NCI-H748 (cell line): ENCODE measurements around the gene TGM2.

Source experiments
- DNase-seq: peaks from one replicate; lab custom pipeline; 2025; ENCODE audit not compliant: unreplicated experiment; lab: John Stamatoyannopoulos, UW

The TGM2 gene

GRCh38 chr20:38199501-38200390, 34.7 kb upstream of the TGM2 start:
- no peak for DNase-seq

DNA sequence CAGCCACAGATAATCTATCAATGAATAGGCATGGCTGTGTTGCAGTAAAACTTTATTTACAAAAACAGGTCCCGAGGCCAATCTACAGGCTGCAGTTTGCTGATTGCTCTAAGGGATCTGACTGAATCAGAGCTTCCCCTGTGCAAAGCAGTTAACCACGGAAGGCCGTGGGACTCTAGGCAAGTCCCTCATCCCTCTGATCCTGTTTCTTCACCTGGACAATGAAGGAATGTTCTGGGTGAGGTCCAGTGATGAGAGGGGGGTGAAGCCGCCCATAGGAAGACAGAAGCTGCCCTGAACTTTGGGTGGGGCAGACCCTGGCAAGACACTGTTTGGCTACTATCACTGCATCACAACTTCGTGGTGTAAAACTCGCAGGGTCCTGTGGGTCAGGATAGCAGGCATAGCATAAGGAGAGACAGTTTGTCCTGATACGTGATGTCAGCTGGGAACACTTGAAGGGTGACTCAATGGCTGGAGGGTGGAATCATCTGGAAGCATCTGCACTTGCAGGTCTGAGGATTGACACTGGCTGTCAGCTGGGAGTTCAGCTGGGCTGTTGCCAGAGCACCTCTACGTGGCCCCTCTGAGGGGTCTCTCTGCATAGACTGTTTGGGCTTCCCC, 33.3 kb upstream of the TGM2 start:
- no peak for DNase-seq

- no peak for DNase-seq
Observed at GRCh38 chr20:38197619-38198018, 32.5 kb upstream of the TGM2 start.

GRCh38 chr20:38197217-38197616, 32.1 kb upstream of the TGM2 start:
- no peak for DNase-seq

DNA sequence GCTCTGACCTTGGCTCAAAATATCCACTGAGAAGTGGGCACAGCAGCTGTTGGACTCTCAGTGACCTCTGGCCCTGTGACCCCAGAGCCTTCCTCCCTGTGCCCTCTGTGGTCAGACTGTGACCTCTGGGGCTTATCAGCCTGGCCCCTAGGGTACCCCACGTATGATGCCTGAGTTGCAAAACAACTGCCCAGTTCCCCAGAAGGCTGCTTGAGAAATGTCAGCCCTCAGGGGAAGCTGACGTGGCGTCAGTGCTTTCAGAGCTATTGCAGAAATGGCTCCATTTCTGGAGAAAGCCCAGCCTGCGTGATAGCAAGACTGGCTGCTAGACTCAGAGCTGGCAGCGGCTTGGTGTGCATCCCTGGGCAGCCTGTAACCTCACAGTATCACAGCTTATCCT, 31.5 kb upstream of the TGM2 start:
- DNase-seq = no peak

DNA sequence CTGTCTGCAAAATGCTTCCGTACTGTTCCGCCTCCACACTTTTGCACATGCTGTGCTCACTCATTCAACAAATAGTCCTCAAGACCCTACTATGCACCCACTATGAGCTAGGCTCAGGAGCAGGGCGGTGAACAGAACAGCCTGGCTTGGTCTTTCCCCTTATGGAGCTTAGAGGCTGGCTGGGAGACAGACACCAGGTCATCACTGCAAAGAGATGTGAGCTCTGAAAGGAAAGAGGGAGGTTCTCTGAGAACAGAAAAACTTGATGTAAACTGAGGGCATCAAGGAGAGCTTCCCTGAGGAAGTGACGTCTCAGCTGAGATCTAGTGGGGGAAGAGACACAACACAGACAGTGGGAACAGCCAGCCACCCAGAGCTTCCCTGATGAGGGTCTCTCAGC, 31.0 kb upstream of the TGM2 start:
- no peak for DNase-seq

DNA sequence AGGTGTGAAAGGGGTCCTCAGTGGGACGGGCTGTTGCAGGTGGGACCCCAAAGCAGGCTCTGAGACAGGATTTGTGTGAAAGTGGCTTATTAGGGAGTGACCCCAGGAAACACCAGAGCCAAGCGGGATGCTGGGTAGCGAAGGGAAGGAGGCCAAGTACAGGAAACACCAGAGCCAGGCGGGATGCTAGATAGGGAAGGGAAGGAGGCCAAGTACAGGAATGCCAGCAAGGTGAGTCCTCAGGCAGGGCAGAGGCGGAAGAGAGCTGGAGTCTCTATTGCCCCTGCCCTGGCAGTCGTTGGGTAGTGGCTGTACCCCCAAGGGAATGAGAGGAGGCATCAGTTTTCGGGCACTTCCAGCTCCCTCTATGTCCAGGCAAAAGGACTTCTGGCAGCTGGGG, 30.5 kb upstream of the TGM2 start:
- no peak for DNase-seq

DNA sequence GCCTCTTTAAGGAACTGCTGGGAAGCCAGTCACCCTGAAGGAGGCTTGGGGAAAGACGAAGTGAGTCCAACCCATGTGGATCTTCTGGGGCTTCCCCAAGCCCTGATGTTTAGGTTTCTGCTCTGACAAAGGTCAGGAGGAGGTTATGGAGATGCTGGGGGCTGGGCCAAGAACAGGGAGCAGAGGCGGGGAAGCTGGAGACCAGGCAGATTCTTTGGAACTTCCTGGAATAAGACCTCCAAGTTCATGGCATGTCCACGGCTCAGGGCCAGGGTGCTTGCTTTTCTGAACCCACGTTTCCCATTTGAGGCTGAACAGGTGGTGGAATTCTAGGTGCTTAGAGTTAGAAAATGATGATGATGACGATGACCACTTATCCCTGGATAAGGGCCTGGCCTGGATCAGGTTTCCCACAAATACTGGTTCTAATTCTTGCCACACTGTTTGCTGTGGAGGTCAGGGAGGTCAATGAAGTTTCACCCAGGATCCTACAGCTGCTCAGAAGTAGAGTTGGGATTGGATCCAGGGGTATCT, 30.0 kb upstream of the TGM2 start:
- no peak for DNase-seq

DNA sequence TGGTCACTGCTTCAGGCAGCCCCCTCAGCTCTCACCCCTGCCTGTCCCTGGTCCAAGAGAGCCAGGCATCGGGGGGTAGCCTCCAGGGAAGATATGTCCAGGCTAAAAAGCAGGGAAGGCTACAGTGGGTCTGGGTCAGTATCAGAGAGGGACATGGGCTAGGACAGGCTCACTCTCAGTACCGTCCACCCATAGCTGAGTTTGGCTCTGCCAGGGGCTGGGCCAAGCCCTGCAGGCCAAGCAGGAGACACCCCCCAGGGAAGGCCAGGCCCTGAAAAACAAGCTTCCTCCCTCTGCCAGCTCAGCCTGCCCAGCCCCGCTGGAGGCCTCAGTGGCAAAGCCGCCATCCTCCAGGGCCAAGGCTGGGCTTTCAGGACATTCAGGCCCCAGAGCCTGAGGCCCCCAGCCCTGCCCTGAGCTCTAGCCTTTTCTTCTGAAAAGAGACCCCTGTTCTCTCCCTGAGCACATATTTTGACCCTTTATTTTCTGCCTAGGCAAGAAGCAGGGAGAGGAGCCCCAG, 28.6 kb upstream of the TGM2 start:
- no peak for DNase-seq

DNA sequence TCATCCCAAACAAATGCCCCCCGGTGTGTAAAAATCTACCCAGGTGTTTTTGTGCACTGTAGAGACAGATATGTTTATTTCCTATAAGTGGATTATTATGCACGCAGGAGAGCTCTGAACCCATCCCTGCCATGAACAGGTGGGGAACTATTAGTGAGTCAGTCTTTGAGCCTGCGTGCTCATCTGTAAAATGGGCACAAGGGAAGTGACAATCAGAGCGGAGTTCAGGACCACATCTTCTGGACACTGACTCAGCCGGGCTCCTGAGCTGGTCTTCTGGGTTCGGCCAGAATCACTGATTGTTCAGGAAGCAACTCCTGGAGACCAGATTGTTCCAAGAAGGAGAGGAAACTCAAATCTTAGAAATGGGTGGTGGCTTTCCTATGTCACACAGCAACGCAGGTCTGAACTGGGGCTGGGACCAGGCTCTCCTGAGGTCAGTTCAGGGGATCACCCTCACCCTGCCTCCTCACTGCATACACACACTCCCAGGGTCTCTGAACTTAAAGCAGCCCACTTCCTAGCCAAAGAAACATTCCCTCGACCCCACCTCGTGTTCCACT, 27.3 kb upstream of the TGM2 start:
- DNase-seq = no peak

- no peak for DNase-seq
Observed at GRCh38 chr20:38191654-38192053, 26.6 kb upstream of the TGM2 start.

DNA sequence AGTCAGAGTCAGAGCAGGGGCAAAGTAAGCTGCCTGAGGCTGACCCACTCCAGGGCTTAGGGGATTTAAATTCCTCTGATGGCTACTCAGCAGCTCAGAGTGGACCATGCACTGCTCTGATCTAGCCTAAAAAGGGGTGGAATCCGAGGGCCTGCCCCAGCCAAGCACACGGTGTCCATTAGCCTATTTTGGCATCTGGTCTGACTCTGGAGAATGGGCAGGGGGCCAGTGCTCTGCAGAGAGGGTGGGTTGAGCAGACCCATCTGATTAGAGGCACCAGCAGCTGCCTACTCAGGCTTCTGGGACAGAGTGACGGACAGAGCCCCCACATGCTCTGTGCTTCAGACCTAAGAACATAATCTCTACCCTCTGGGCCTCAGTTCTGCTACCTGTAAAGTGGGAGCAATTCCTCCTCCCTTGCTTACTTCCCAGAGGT, 25.9 kb upstream of the TGM2 start:
- DNase-seq = no peak

DNA sequence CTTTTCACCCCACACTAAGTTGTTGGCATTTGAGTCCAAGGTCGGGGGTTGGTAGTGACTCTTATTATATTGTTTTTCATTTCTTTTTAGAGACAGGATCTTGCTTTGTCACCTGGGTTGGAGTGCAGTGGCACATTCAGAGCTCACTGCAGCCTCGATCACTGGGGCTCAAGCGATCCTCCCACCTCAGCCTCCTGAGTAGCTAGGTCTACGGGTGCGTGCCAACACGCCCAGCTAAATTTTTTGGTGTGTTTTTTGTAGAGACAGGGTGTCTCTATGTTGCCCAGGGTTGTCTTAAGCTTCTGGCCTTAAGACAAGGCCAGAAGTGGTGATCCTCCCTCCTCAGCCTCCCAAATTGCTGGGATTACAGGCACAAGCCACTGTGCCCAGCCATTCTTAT, 25.1 kb upstream of the TGM2 start:
- no peak for DNase-seq

DNA sequence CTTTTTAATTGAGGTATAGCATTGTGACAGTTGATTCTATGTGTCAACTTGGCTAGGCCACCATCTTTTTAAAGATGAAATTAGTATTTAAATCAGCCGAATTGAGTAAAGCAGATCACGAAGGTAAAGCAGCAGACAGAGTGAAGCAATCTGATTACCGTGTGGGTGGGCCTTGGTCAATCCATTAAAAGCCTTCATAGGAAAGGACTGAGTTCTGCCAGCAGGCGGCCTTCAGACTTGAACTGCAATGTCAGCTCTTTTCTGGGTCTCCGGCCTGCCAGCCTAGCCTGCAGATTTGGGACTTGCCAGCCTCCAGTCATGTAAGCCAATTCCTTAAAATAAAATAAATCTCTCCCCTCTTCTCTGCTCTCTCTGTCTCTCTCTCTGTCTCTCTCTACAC, 22.4 kb upstream of the TGM2 start:
- no peak for DNase-seq

DNA sequence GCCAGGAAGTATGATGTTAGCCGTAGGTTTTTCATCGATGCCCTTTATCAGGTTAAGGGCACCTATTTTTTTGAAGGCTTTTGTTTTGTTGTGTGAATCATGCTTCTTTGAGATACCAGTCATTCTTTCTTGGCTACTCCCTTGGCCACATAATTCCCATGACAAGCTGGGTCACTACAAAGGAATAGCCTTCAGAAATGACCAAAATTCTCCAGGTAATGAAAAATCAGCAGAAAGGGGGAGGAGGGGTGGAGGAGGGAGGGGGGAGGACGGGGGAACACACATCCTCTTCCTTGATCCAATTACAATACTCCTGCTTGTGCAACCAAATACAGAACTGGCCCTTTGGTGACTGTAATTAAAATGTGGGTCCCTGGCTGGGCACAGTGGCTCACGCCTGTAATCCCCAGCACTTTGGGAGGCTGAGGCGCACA, 21.7 kb upstream of the TGM2 start:
- DNase-seq = no peak

DNA sequence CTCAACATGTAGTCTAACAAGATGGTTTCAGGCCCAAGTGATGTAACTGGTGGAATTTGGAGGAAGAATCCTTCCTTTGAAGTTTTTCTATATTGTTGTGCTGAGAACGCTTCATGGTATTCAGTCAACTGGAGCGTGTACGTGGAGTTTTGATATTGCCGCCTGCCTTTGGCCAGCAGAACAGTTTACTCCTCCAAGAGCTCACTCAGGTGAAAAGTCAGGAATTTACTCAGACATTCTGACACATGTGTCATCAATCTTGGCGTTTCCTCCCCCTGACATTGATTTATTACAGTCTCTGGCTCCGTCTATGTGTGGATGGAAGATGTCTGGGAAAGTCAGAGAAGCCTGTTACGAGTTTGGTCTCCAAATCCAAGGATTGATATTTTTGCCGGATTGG, 19.0 kb upstream of the TGM2 start:
- DNase-seq = no peak

- no peak for DNase-seq
Observed at GRCh38 chr20:38181971-38182370, 16.9 kb upstream of the TGM2 start.

GRCh38 chr20:38181207-38181801, 16.2 kb upstream of the TGM2 start:
- DNase-seq = no peak

DNA sequence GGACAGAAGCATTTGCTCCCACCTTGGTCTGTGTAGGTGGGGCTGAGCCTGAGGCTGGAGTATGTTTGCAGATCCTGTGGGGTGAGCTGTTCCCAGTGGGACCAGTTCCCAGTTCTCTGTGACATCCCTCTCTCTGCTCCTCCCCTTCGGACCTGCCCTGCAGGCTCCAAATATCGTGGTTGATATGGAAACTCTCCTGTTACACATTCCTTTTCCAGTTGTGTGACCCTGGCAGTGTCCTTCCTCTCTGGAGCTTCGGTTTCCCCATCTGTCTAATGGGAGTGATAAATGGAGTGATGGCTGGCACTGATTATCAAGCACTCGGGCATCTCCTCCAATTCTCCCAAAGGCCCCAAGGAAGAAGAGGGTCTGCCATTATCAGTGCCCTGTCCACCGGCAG, 15.7 kb upstream of the TGM2 start:
- no peak for DNase-seq

DNA sequence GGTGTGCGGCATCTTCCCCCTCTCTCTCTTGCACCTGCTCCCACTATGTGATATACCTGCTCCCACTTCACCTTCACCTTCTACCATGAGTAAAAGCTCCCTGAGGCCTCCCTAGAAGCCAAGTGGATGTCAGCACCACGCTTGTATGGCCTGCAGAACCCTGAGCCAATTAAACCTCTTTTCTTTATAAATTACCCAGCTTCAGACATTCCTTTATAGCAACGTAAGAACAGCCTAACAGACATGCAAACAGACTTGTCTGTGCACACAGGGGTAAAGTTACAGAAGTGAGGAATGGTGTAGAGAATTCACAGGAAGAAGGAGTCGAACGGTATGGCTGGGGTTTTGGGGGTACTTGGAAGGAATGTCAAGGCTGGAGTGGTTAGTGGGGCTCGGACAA, 14.8 kb upstream of the TGM2 start:
- no peak for DNase-seq

DNA sequence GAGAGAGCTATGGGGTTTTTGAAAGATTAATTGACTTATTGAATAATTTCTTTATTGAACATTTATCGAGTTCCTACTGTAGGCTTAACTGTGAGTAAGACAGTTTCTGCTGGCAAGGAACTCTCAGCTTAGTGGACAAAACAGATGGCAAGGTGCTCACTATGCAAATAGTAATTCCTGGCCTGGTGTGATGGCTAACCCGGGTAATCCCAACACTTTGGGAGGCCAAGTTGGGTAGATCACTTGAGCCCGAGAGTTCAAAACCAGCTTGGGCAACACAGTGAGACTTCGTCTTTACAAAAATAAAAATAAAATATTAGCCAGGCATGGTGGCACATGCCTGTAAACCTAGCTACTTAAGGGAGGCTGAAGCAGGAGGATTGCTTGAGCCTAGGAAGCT, 13.5 kb upstream of the TGM2 start:
- DNase-seq = no peak
